ENCODE results near the gene NVL. TPM values are rescaled to one million over a fixed set of nuclear protein-coding genes. Genes with fewer than 3 reads are reported as not detected.

The NVL gene
- polyA plus RNA-seq, 1 of the 3 experiments (the other 2 are of a cell fraction) = 12.4 TPM

- Histone ChIP-seq H4K20me1 (ENCODE audit: insufficient read depth) (peaks cover 23% of the 10 kb centered on the region), H3K9me3 (no peaks in the 10 kb centered on the region), H3K4me2 (no peak overlapping the region), H3K79me2 (ENCODE audit: insufficient read depth) (peaks cover 52% of the 10 kb centered on the region), H3K4me1 (ENCODE audit: control insufficient read depth in 1 of 2, insufficient read depth in 2 of 2, low read depth in 1 of 2, low read length in 1 of 2) (peaks cover 2 to 4% of the 10 kb centered on the region in 2 experiments; a peak in 2 of 4 replicates), H3K9me2 (no peaks in the 10 kb centered on the region), H2AFZ (ENCODE audit: low read depth) (no peak overlapping the region), H3K27me3 (ENCODE audit: insufficient read depth) (no peaks in the 10 kb centered on the region), H3K36me3 (replicated peaks in 1 of 2; ENCODE audit: control insufficient read depth in 1 of 2, insufficient read depth in 2 of 2, low read length in 1 of 2) (peaks cover 18 to 35% of the 10 kb centered on the region in 2 experiments), H3K9ac (no peak overlapping the region), H3K27ac (ENCODE audit: low read depth in 2 of 2, low read length in 1 of 2) (no peak overlapping the region), H3F3A (replicated peaks; ENCODE audit: insufficient read depth) (peaks cover 15% of the 10 kb centered on the region), H3K4me3 (ENCODE audit: low read depth in 2 of 2, low read length in 1 of 2) (no peak overlapping the region)
- 96% methylated on average over 8 of the region's 8 CpGs for WGBS (ENCODE audit: low lambda C conversion rate)
- no peak for DNase-seq
- CTCF ChIA-PET = interaction anchor here (1.0 to 1.8 kb wide), 3 partner anchors 10 to 17 kb away, joined by 3 to 4 read pairs (median 3); partner anchors contain the start of gene DEGS1
- POLR2A ChIA-PET = no interaction called here
- TF ChIP-seq, protein P1, sequence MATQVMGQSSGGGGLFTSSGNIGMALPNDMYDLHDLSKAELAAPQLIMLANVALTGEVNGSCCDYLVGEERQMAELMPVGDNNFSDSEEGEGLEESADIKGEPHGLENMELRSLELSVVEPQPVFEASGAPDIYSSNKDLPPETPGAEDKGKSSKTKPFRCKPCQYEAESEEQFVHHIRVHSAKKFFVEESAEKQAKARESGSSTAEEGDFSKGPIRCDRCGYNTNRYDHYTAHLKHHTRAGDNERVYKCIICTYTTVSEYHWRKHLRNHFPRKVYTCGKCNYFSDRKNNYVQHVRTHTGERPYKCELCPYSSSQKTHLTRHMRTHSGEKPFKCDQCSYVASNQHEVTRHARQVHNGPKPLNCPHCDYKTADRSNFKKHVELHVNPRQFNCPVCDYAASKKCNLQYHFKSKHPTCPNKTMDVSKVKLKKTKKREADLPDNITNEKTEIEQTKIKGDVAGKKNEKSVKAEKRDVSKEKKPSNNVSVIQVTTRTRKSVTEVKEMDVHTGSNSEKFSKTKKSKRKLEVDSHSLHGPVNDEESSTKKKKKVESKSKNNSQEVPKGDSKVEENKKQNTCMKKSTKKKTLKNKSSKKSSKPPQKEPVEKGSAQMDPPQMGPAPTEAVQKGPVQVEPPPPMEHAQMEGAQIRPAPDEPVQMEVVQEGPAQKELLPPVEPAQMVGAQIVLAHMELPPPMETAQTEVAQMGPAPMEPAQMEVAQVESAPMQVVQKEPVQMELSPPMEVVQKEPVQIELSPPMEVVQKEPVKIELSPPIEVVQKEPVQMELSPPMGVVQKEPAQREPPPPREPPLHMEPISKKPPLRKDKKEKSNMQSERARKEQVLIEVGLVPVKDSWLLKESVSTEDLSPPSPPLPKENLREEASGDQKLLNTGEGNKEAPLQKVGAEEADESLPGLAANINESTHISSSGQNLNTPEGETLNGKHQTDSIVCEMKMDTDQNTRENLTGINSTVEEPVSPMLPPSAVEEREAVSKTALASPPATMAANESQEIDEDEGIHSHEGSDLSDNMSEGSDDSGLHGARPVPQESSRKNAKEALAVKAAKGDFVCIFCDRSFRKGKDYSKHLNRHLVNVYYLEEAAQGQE (IDR thresholded peaks at IDR 0.05; ENCODE audit: low read depth, low read length) = no peak
- TF ChIP-seq CHD2 (IDR thresholded peaks at IDR 0.05; ENCODE audit: low read length, partially characterized antibody) (no peak), FOSL2 (IDR thresholded peaks at IDR 0.05; ENCODE audit: borderline replicate concordance, low read depth) (no peak), EZH2phosphoT487 (IDR thresholded peaks at IDR 0.05; ENCODE audit: borderline replicate concordance, low read depth) (no peak), FOXM1 (IDR thresholded peaks at IDR 0.05; ENCODE audit: low read depth) (no peak), TAF1 (IDR thresholded peaks at IDR 0.05; ENCODE audit: borderline replicate concordance, low read depth, low read length) (no peak), MEF2A (IDR thresholded peaks at IDR 0.05; ENCODE audit: borderline replicate concordance, low read depth) (no peak), TEAD4 (IDR thresholded peaks at IDR 0.05; ENCODE audit: borderline replicate concordance, insufficient read depth) (no peak), NFIC (IDR thresholded peaks at IDR 0.05; ENCODE audit: borderline replicate concordance) (no peak), MAX (IDR thresholded peaks at IDR 0.05; ENCODE audit: low read depth) (no peak), NRF1 (IDR thresholded peaks at IDR 0.05; ENCODE audit: low read depth, low read length) (no peak), JUND (IDR thresholded peaks at IDR 0.05) (no peak), PBX3 (IDR thresholded peaks at IDR 0.05) (no peak), GATA2 (CRISPR knock-in tag; IDR thresholded peaks at IDR 0.05) (no peak)
- TF ChIP-seq, protein P2, sequence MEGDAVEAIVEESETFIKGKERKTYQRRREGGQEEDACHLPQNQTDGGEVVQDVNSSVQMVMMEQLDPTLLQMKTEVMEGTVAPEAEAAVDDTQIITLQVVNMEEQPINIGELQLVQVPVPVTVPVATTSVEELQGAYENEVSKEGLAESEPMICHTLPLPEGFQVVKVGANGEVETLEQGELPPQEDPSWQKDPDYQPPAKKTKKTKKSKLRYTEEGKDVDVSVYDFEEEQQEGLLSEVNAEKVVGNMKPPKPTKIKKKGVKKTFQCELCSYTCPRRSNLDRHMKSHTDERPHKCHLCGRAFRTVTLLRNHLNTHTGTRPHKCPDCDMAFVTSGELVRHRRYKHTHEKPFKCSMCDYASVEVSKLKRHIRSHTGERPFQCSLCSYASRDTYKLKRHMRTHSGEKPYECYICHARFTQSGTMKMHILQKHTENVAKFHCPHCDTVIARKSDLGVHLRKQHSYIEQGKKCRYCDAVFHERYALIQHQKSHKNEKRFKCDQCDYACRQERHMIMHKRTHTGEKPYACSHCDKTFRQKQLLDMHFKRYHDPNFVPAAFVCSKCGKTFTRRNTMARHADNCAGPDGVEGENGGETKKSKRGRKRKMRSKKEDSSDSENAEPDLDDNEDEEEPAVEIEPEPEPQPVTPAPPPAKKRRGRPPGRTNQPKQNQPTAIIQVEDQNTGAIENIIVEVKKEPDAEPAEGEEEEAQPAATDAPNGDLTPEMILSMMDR (IDR thresholded peaks at IDR 0.05) = no peak
- TF ChIP-seq, protein P3, sequence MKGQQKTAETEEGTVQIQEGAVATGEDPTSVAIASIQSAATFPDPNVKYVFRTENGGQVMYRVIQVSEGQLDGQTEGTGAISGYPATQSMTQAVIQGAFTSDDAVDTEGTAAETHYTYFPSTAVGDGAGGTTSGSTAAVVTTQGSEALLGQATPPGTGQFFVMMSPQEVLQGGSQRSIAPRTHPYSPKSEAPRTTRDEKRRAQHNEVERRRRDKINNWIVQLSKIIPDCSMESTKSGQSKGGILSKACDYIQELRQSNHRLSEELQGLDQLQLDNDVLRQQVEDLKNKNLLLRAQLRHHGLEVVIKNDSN (IDR thresholded peaks at IDR 0.05; ENCODE audit: borderline replicate concordance, low read depth) = no peak
- TF ChIP-seq, protein P4, sequence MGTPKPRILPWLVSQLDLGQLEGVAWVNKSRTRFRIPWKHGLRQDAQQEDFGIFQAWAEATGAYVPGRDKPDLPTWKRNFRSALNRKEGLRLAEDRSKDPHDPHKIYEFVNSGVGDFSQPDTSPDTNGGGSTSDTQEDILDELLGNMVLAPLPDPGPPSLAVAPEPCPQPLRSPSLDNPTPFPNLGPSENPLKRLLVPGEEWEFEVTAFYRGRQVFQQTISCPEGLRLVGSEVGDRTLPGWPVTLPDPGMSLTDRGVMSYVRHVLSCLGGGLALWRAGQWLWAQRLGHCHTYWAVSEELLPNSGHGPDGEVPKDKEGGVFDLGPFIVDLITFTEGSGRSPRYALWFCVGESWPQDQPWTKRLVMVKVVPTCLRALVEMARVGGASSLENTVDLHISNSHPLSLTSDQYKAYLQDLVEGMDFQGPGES (IDR thresholded peaks at IDR 0.05; ENCODE audit: low read depth, low read length) = no peak
Measured at GRCh38 chr1:224193319-224193966, 136.5 kb downstream of the NVL start.

Measured in SK-N-SH (cell line).